ENCODE data around the gene LBP.
"Not testable (repeated sequence)": the region's sequence is repeated elsewhere in the genome, so short reads cannot be mapped to it uniquely, and the experiment has no call there.

Gene LBP

DNA sequence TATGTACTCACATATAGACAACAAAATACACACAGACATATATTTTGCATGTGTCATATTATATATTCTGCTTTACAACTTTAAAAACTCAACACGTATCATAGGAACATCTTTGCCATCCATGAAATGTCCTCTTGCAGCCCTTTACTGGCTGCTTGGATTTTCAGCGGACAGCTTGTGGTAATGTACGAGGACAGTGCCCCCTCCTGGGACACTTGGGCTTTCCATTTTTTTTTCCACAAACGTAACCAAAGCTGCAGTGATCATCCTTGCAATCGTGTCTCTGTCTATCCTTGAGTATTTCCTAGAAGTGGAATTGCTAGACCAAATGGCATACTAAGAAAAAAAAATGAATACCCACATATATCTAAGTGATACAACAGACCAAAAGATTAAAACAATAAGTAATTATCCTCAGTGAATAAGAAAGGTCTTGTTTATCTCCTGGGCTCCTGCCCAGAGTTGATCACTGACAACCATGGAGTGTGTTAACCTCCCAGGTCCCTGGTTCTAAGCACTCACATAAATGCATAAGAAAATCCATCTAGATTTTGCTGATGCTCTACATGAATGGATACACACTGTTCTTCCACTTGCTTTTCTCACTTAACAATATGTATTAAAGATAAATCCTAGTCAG, 24.2 kb upstream of the LBP start:
- no peak for DNase-seq (ENCODE audit: low read depth)

GRCh38 chr20:38324159-38324558, 22.1 kb upstream of the LBP start:
- DNase-seq (ENCODE audit: low read depth): no peak

- no peak for DNase-seq (ENCODE audit: low read depth)
These were observed 21.1 kb upstream of the LBP start for GRCh38 chr20:38325167-38325566.

DNA sequence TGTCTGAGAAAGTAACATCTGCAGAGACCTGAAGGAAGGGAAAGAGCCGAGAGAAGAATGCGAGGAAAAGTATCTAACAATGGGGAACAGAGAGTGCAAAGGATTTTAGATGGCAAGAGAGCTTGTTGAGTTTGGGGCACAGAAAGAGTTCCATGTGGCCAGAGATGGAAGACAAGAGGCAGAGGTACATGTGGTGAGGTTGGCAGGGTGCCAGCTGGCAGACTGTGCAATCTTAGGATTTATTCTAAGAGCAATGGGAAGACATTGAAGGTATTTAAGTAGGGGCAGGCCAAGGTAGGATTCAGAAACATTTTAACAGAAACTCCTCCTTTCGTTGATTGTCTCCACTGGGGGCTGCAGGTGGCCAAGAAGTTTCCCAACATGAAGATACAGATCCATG, 20.4 kb upstream of the LBP start:
- DNase-seq (ENCODE audit: low read depth): no peak

DNA sequence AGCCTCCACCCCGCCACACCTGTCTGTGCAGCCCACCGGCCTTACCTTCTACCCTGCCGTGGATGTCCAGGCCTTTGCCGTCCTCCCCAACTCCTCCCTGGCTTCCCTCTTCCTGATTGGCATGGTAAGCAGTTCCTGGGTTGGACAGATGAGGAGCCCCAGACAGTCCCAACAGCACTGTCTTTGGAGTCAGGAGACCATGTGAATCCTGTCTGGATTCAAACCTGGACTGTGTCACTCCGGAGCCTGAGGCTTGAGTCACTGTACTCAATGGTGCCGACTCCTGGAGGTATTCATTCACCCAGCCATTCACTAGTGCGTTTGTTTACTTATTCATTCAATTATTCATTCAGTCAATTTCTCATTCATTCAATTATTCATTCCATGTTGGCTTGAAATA, 20.0 kb upstream of the LBP start:
- no peak for DNase-seq (ENCODE audit: low read depth)

- DNase-seq (ENCODE audit: low read depth): no peak
These were observed 15.6 kb upstream of the LBP start for GRCh38 chr20:38330638-38331037.

DNA sequence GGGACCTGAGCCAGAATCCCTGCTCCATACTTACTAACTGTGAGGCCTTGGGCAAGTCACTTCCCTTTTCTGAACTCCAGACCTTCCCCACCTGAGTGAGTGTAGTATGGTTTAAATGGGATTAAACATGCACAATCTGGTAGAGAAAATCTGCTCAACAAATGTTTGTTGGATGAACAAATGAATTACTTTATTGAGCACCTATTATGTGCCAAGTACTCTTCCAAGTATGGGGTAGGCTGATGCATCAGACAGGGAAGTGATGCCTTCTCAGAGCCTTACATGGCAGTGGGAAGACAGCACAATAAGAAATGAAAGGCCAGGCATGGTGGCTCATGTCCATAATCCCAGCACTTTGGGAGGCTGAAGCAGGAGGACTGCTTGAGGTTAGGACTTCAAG, 15.0 kb upstream of the LBP start:
- DNase-seq (ENCODE audit: low read depth): no peak

- no peak for DNase-seq (ENCODE audit: low read depth)
These were observed 14.5 kb upstream of the LBP start for GRCh38 chr20:38331814-38332213.

GRCh38 chr20:38334016-38334415, 12.3 kb upstream of the LBP start:
- DNase-seq (ENCODE audit: low read depth): no peak

GRCh38 chr20:38336726-38337125, 9.6 kb upstream of the LBP start:
- no peak for DNase-seq (ENCODE audit: low read depth)

- no peak for DNase-seq (ENCODE audit: low read depth)
These were observed 8.6 kb upstream of the LBP start for GRCh38 chr20:38337561-38338140.

DNA sequence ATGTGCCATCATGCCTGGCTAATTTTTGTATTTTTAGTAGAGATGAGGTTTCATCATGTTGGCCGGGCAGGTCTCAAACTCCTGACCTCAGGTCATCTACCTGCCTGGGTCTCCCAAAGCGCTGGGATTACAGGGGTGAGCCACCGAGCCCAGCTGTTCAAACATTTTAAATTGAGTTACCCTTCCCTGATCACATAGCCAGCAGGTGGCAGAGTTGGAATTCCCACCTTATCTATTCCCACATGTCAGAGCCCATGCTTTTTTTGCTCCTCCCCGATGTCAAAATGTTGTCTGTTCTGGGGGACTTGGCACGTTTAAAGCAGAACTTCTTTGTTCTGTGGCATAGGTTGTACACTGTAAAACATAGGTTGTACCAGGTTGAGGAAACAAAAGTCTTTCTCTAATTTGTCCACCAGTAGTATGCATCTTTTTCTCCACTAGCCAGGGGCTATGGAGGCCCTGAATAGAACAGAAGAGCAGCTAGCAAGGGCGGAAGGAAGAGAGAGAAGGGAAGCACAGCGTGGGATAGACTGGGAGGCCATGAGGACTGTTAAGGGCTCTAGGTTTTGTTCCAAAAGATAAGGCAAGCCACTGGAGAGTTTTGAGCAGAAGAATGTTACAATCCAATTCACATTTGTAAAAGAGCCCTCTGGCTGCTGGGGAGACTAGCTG, 7.3 kb upstream of the LBP start:
- DNase-seq (ENCODE audit: low read depth): no peak

DNA sequence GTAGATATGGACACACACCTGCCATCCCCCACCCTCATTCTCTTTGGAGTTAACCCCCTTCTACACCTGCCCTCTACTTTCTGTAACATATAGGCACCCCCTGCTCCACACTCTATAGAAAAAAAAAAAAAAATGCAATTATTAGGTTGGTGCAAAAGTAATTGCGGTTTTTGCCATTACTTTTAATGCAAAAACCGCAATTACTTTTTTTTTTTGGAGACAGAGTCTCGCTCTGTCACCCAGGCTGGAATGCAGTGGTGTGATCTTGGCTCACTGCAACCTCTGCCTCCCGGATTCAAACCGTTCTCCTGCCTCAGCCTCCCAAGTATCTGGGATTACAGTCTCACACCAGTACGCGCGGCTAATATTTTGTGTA, 6.8 kb upstream of the LBP start:
- not testable (repeated sequence) for DNase-seq (ENCODE audit: low read depth)

GRCh38 chr20:38339997-38340396, 6.3 kb upstream of the LBP start:
- no peak for DNase-seq (ENCODE audit: low read depth)

DNA sequence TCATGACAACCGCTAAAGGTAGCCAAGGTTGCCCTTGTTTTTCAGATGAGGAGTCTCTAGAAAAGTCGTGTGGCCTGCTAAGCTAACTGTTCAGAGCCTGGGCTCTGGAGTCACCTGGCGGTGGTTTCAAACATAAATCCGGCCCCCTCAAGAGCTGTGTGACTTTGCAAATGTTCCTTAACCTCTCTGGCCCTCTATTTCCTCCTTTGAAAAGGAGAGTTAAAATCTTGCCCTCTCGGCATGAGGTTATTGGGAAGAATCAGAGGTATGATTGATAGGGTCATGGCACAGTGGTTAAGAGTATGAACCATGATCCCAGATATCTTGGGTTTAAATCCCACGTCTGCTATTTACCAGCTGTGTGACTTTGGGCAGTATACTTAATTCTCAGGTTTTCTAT, 5.6 kb upstream of the LBP start:
- no peak for DNase-seq (ENCODE audit: low read depth)

DNA sequence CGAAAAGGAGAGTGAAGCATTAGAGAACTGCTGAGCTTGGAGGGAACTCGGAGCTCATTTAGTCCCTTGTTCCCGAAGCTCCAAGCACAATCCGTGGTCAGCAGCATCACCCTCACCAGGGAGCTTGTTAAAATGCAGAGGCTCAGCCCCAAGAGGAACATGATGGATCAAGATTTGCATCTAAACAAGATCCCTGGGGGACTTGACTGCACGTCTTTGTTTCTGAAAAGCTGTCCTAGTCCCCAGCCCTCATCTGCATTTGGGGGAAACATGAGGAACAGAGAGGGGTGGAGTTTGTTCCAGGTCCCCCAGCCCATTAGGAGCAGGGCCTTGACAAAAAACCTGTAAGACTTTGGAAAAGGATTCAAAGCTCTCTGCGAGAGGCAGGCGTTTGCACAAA, 4.1 kb upstream of the LBP start:
- DNase-seq (ENCODE audit: low read depth): no peak

- DNase-seq (ENCODE audit: low read depth): no peak
These were observed 3.5 kb upstream of the LBP start for GRCh38 chr20:38342713-38343310.

DNA sequence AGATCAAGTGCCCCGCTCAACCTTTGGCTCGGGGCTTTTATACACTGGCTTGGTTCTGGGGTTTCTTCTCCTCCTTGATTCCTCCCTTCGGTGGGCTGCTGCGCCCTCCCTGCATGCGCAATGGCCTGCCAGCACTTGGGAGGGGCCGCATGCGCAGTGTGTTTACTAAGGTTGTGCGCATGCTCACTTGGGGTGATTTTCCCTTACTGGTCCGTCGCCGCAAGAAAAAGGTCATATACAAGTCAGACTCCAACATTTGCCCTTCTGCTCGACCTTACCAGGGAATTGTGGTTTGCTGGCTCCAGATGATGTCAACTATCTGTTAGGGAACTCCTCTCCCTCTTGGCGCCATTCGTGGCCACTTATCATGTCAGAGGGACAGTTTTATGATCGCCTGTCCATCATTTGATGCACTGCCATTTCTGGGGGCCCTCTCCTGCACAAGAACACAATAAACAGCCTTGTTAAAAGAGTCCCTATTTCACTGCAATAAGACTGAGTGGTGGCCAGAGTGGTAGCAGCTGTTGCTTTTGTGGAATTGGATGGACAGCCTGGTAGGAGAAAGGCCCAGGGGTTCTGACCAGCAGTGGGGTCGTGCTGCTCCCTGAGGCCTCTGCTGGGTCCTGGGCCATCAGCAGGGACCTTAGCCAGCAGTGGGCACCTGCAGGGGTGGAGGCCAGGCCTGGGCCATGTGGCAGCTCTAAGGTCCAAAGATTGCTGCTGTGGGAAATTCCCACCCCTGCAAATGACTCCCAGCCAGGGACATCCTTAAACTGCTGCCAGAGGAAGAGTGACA, 2.8 kb upstream of the LBP start:
- no peak for DNase-seq (ENCODE audit: low read depth)

DNA sequence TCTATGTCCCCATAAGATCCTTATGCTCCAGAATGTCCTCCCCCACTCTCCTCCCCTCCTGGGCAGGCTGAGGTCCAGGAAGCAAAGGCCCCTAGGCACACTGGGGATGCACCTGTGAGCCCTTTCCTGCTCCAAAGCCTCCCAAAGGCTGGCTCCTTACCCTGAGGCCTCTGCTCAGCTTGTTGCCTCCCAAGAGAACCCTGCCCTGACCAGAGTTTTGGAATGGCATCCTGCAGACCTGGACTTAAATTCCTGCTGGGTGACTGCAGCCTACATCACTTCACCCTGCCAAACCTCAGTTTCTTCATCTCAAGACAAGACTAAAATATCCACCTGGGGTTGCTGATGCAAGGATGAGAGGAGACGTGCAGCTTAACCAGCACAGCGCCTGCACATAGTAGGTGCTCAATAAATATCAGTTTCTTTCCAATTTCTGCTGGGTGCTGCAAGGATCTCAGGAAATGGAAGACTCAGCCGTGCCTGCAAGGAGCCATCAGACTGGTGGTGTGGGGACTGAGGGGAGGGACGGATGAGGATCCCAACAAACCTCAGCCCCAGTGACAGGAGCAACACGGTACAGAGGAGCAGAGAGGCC, 2.1 kb upstream of the LBP start:
- DNase-seq (ENCODE audit: low read depth): no peak

DNA sequence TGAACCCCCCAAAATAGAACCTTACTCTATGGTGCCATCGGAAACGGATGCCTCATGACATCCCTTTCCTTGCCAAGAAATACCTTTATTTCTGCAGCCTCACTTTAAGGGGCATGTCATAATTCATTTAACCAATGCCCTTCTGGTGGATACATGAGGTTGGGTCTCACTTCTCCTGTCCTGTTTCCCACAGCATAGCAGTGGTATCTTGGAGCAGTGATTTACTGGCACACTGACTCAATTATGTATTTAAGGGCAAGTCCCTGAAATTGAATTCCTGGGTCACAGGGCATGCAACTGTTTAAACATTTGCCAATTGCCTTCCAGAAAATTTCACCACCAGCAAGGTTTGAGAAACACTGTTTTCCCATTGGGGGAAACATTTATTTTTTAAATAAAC, 639 bp upstream of the LBP start:
- DNase-seq (ENCODE audit: low read depth): no peak

DNA sequence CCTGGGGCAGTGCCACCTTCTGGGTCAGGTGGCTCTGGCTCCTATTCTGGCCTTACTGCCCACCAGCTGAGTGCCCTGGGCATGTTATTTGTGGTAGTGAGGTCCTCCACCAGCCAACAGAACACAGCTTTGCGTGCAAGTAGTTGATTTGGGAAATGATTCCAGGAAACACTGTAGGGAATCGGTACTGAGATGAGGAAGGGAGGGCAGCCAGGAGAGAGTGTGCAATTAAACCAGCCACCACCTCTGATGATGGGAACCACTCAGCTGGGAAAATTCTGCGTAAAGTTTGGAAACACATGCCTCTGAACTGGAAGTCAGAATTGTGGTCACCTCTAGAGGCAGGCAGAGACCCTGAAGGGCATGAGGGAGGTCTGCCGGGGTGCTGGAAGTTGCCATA, 459 bp downstream of the LBP start:
- DNase-seq (ENCODE audit: low read depth): no peak

GRCh38 chr20:38349856-38350255, 3.6 kb downstream of the LBP start:
- no peak for DNase-seq (ENCODE audit: low read depth)
